H1 (cell line): Measurements from ENCODE around the gene SLC27A1. TPM values are rescaled to one million over a fixed set of nuclear protein-coding genes. Genes with fewer than 3 reads are reported as not detected.

ENCODE experiments used
- CTCF ChIA-PET: fragments of 300-600 bp; sonication (Branson Sonifier 250); formaldehyde crosslinking; loops from one replicate; lab custom pipeline; 2021; ENCODE audit not compliant: partially characterized antibody; lab: Charles Lee
- POLR2A ChIA-PET: fragments of 300-600 bp; sonication (Branson Sonifier 250); formaldehyde crosslinking; loops from one replicate; lab custom pipeline; 2021; ENCODE audit warnings: inconsistent platforms; ENCODE audit not compliant: partially characterized antibody; lab: Charles Lee
- DNase-seq, 2 experiments: peaks; one replicate each; pipeline versions ENCODE4 v3.0.0 to v3.0.0-alpha.2; 2010 to 2022; ENCODE audit warnings: low spot score in 2 of 2, low read depth in 1 of 2, mixed read lengths in 1 of 2
- FAIRE-seq: peaks from 2 replicates; lab custom pipeline; 2011; peaks lifted over from hg19 to GRCh38; lab: Jason Lieb, UNC
- H2AFZ ChIP-seq: 2 replicates; pipeline ENCODE4 v1.8.1; 2012; ENCODE audit warnings: low read length, inconsistent platforms
- H2AK5ac ChIP-seq: 2 replicates; pipeline ENCODE4 v1.6.1; 2013; ENCODE audit warnings: low read depth, low read length
- H2BK120ac ChIP-seq: replicated peaks from 2 replicates; pipeline ENCODE3; 2013; ENCODE audit warnings: low read depth, low read length, inconsistent platforms
- H2BK12ac ChIP-seq: 2 replicates; pipeline ENCODE4 v1.6.1; 2013; ENCODE audit warnings: low read depth, low read length
- H2BK15ac ChIP-seq: 2 replicates; pipeline ENCODE4 v1.6.1; 2013; ENCODE audit warnings: low read length
- H2BK20ac ChIP-seq: 2 replicates; pipeline ENCODE4 v1.6.1; 2013; ENCODE audit warnings: low read length
- H2BK5ac ChIP-seq: 2 replicates; pipeline ENCODE4 v1.6.1; 2013; ENCODE audit warnings: low read depth, low read length
- H3K14ac ChIP-seq: 2 replicates; pipeline ENCODE4 v1.6.1; 2013; ENCODE audit warnings: inconsistent platforms; ENCODE audit not compliant: insufficient read length
- H3K18ac ChIP-seq: 2 replicates; pipeline ENCODE4 v1.6.1; 2013; ENCODE audit warnings: low read length; ENCODE audit errors: extremely low read depth
- H3K23ac ChIP-seq: 2 replicates; pipeline ENCODE4 v1.6.1; 2013; ENCODE audit warnings: inconsistent platforms; ENCODE audit not compliant: insufficient read length
- H3K23me2 ChIP-seq: 2 replicates; pipeline ENCODE4 v1.6.1; 2013; ENCODE audit warnings: low read depth, low read length
- H3K27ac ChIP-seq: 2 replicates; pipeline ENCODE4 v1.6.1; 2011; ENCODE audit warnings: low read depth, low read length, inconsistent platforms
- H3K27me3 ChIP-seq, 4 experiments: replicated peaks in 1 of 4; 1 replicate in 1 of 4; 2 replicates in 3 of 4; pipeline versions ENCODE4 v1.6.1 to v1.8.1; 2011 to 2013; ENCODE audit warnings: low read length in 3 of 4, mild to moderate bottlenecking in 3 of 4, inconsistent platforms in 2 of 4, mixed read lengths in 2 of 4, moderate library complexity in 1 of 4; ENCODE audit not compliant: control insufficient read depth in 3 of 4, insufficient read depth in 3 of 4; ENCODE audit errors: extremely low read depth in 1 of 4
- H3K36me3 ChIP-seq, 4 experiments: 2 replicates each; pipeline versions ENCODE4 v1.6.1 to v1.8.1; 2011 to 2013; ENCODE audit warnings: mild to moderate bottlenecking in 4 of 4, low read length in 3 of 4, moderate library complexity in 2 of 4, control low read depth in 1 of 4, inconsistent platforms in 1 of 4; ENCODE audit not compliant: insufficient read depth in 4 of 4, control insufficient read depth in 2 of 4
- H3K4ac ChIP-seq: replicated peaks from 2 replicates; pipeline ENCODE3; 2013; ENCODE audit warnings: low read length, low read depth, mixed read lengths, inconsistent platforms; ENCODE audit not compliant: insufficient read length
- H3K4me1 ChIP-seq, 4 experiments: replicated peaks in 1 of 4; 1 replicate in 1 of 4; 2 replicates in 3 of 4; pipeline versions ENCODE4 v1.6.1 to v1.8.1; 2011 to 2013; ENCODE audit warnings: low read length in 3 of 4, inconsistent platforms in 2 of 4, mixed read lengths in 1 of 4; ENCODE audit not compliant: insufficient read depth in 4 of 4, control insufficient read depth in 3 of 4
- H3K4me2 ChIP-seq, 2 experiments: 2 replicates each; pipeline versions ENCODE4 v1.6.1 to v1.8.1; 2011 to 2013; ENCODE audit warnings: low read depth in 2 of 2, low read length in 2 of 2, control low read depth in 1 of 2, inconsistent platforms in 1 of 2, mild to moderate bottlenecking in 1 of 2; ENCODE audit not compliant: insufficient read depth in 1 of 2
- H3K4me3 ChIP-seq, 4 experiments: fragments of 200-600, 300-600 bp in 1 of 4; sonication (generic), shearing (Covaris generic), sonication (Bioruptor Twin) in 1 of 4; 2 replicates each; pipeline versions ENCODE4 v1.5.1 to v1.8.1; 2011 to 2016; ENCODE audit warnings: low read length in 4 of 4, low read depth in 3 of 4, control low read depth in 2 of 4, inconsistent platforms in 2 of 4, mild to moderate bottlenecking in 2 of 4, mixed read lengths in 1 of 4, moderate library complexity in 1 of 4; ENCODE audit not compliant: insufficient read depth in 2 of 4; ENCODE audit errors: extremely low read depth in 1 of 4
- H3K56ac ChIP-seq: replicated peaks from 2 replicates; pipeline ENCODE3; 2013; ENCODE audit warnings: low read depth, mild to moderate bottlenecking, mixed read lengths, low read length, inconsistent platforms; ENCODE audit not compliant: insufficient read length
- H3K79me1 ChIP-seq: 2 replicates; pipeline ENCODE4 v1.6.1; 2013; ENCODE audit warnings: low read depth, low read length, control low read depth
- H3K79me2 ChIP-seq, 2 experiments: 2 replicates each; pipeline versions ENCODE4 v1.6.1 to v1.8.1; 2012 to 2013; ENCODE audit warnings: low read length in 2 of 2, mild to moderate bottlenecking in 2 of 2, inconsistent platforms in 1 of 2; ENCODE audit not compliant: insufficient read depth in 2 of 2, control insufficient read depth in 1 of 2
- H3K9ac ChIP-seq, 4 experiments: replicated peaks in 1 of 4; 1 replicate in 1 of 4; 2 replicates in 3 of 4; pipeline versions ENCODE4 v1.6.1 to v1.8.1; 2011 to 2013; ENCODE audit warnings: low read depth in 3 of 4, low read length in 3 of 4, control low read depth in 2 of 4, mild to moderate bottlenecking in 2 of 4, moderate library complexity in 2 of 4, inconsistent platforms in 1 of 4; ENCODE audit errors: extremely low read depth in 1 of 4
- H3K9me3 ChIP-seq, 2 experiments: 2 replicates each; pipeline versions ENCODE4 v1.6.1 to v1.8.1; 2012 to 2013; ENCODE audit warnings: mild to moderate bottlenecking in 2 of 2, moderate library complexity in 2 of 2, control low read depth in 1 of 2, inconsistent platforms in 1 of 2, low read depth in 1 of 2, low read length in 1 of 2, mixed read lengths in 1 of 2; ENCODE audit not compliant: insufficient read depth in 2 of 2
- H4K20me1 ChIP-seq, 2 experiments: replicated peaks in 1 of 2; 2 replicates each; pipeline versions ENCODE3 to v1.8.1; 2011 to 2013; ENCODE audit warnings: inconsistent platforms in 2 of 2, low read length in 2 of 2, mild to moderate bottlenecking in 1 of 2; ENCODE audit not compliant: insufficient read depth in 2 of 2, control insufficient read depth in 1 of 2
- H4K5ac ChIP-seq: 2 replicates; pipeline ENCODE4 v1.6.1; 2013; ENCODE audit warnings: low read length, low read depth, mixed read lengths, inconsistent platforms; ENCODE audit not compliant: insufficient read length
- H4K8ac ChIP-seq: 2 replicates; pipeline ENCODE4 v1.8.0; 2013; ENCODE audit warnings: mild to moderate bottlenecking, moderate library complexity, low read length, inconsistent platforms; ENCODE audit not compliant: insufficient read depth; ENCODE audit errors: extremely low read depth
- H4K91ac ChIP-seq: replicated peaks from 2 replicates; pipeline ENCODE3; 2013; ENCODE audit warnings: low read length, mixed read lengths, inconsistent platforms; ENCODE audit not compliant: insufficient read length
- ASH2L ChIP-seq: fragments of 200-600, 300-600 bp; sonication (generic); IDR thresholded peaks from one replicate; pipeline ENCODE4 v1.7.1; 2017; ENCODE audit warnings: low read length
- BRCA1 ChIP-seq: IDR thresholded peaks from 2 replicates; pipeline ENCODE4 v1.6.1; 2012; ENCODE audit warnings: low read depth, low read length, improper control_type of control experiment
- E2F6 ChIP-seq: IDR thresholded peaks from 2 replicates; pipeline ENCODE4 v1.6.1; 2012; ENCODE audit warnings: inconsistent platforms
- SP4 ChIP-seq: IDR thresholded peaks from 2 replicates; pipeline ENCODE4 v1.6.1; 2012; ENCODE audit warnings: low read length, inconsistent platforms
- WGBS, 2 experiments: shearing (Covaris generic) in 1 of 2; methylation state at CpG; one replicate each; pipeline versions ENCODE4 v1.1.6 to v1.1.7; 2013 to 2015; ENCODE audit warnings: low lambda C conversion rate in 2 of 2, mixed read lengths in 2 of 2, inconsistent platforms in 1 of 2, low coverage in 1 of 2, missing lambda C conversion rate in 1 of 2; ENCODE audit not compliant: insufficient replicate concordance in 2 of 2, insufficient coverage in 1 of 2, insufficient read length in 1 of 2; ENCODE audit errors: extremely low coverage in 1 of 2, missing lambda C conversion rate in 1 of 2; 5-methylcytosine and 5-hydroxymethylcytosine counted together
- polyA plus RNA-seq, 7 experiments: library from polyadenylated mRNA; depleted of rRNA in 3 of 7; stranded (reverse) in 5 of 7; unstranded in 2 of 7; fragments of >200 nt in 5 of 7; fragments of 200-250 nt in 2 of 7; gene quantifications; 1 replicate in 5 of 7; 2 replicates in 1 of 7; 4 replicates in 1 of 7; pipeline versions ENCODE4 v1.2.1 to v1.2.3, GENCODE V29; 2011 to 2013; ENCODE audit warnings: missing spikeins in 2 of 7, mixed read lengths in 2 of 7
- total RNA-seq: library from RNA; stranded (reverse); fragmentation: NEBNext Ultra II Directional; extraction: Animal tissue kit (Norgen Biotek cat#: 25700); gene quantifications from 2 replicates; pipeline ENCODE4 v1.2.1, GENCODE V29; 2021

SLC27A1 gene
- total and polyA plus RNA-seq, 2 of the 8 experiments (the other 6 are each of a cell fraction or from before 2014, with no cell fraction given), result 7.5 to 9.1 TPM

DNA sequence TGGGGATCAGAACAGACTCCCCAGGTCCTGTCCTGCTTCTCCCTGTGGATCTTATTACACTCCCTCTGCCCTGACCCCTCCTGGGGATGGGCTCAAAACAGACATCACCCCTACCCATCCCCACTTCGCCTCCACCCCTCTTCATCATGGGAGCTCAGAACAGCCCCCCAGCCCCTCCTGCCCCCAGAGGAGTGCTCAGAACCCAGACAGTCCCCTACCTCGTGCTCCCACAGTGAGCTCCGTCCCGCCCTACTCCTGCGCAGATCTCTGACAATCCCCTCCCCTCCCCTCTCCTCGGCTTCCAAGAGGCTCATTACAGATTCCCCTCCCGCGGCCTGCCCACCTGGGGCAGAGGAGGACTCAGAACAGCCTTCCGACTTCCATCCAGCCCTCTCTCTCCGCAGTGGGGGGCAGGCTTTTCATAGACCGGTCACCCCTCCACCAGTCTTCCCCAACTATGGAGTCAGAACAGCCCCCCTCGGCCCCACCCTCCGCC, 15.7 kb upstream of the SLC27A1 start:
- Histone ChIP-seq H3K79me2 (no peaks in the 10 kb centered on the region), H3K14ac (no peak overlapping the region), H4K91ac (no peak overlapping the region), H3K9ac (no peak overlapping the region), H4K5ac (no peak overlapping the region), H3K4me3 (peak overlapping the region; percentile 12 to 56 (median 36); a peak in 6 of 8 replicates), H2BK12ac (peak overlapping the region; percentile 60; the same call in 1 of the 2 replicates), H3K79me1 (no peaks in the 10 kb centered on the region), H3K4ac (no peak overlapping the region), H3K23ac (no peak overlapping the region), H2AFZ (peak overlapping the region; percentile 58; the same call in 1 of the 2 replicates), H3K27me3 (peaks cover 6 to 31% (median 22%) of the 10 kb centered on the region in 4 experiments), H2BK120ac (no peak overlapping the region), H2BK15ac (peak overlapping the region; percentile 81; the same call in 1 of the 2 replicates), H2AK5ac (no peak overlapping the region), H3K4me2 (peak overlapping the region; percentile 73 to 75), H3K36me3 (no peaks in the 10 kb centered on the region), H4K20me1 (peaks cover 0 to 1% of the 10 kb centered on the region in 2 experiments), H3K18ac (no peak overlapping the region), H3K56ac (no peak overlapping the region), H3K23me2 (no peaks in the 10 kb centered on the region; the same call in 1 of the 2 replicates), H3K27ac (no peak overlapping the region), H2BK5ac (no peak overlapping the region), H3K9me3 (no peaks in the 10 kb centered on the region), H2BK20ac (no peak overlapping the region), H3K4me1 (peaks cover 0 to 9% (median 4%) of the 10 kb centered on the region in 4 experiments; a peak in 5 of 7 replicates), H4K8ac (no peak overlapping the region)
- TF ChIP-seq E2F6 (peak; percentile 44; the same call in 1 of the 2 replicates), BRCA1 (no peak), ASH2L (peak; percentile 37), SP4 (no peak)
- POLR2A ChIA-PET, result interaction anchor here (0.6 to 1.4 kb wide), 4 partner anchors 11 to 75 kb away, joined by 3 to 13 read pairs (median 3); no protein-coding TSS in a partner anchor
- no peak for FAIRE-seq
- 4% methylated on average over 9 of the region's 13 CpGs; no CpG with 5 or more reads in 1 of the 2 experiments for WGBS, 2 experiments
- CTCF ChIA-PET, result interaction anchor here (0.5 to 2.4 kb wide), 19 partner anchors 8 to 138 kb away, joined by 3 to 27 read pairs (median 5); partner anchors contain the start of gene BST2
- DNase-seq, result peak in 1 of 2 experiments; percentile 66
